Panc1 (cell line): ENCODE data around the gene IFNA4.
"Not testable (repeated sequence)": the region's sequence is repeated elsewhere in the genome, so short reads cannot be mapped to it uniquely, and the experiment has no call there.

ENCODE experiments used
- CTCF ChIP-seq: fragments of 450-650 bp; IDR thresholded peaks from 2 replicates; pipeline ENCODE4 v1.5.1; 2017; ENCODE audit warnings: mild to moderate bottlenecking
- POLR2AphosphoS5 ChIP-seq: IDR thresholded peaks from 2 replicates; pipeline ENCODE4 v1.6.1; 2012; ENCODE audit warnings: mild to moderate bottlenecking, low read depth, low read length, moderate library complexity

- TF ChIP-seq CTCF, POLR2AphosphoS5: not testable (repeated sequence)
Measured at GRCh38 chr9:21236360-21236714, 49.0 kb upstream of the IFNA4 start.
